ENCODE data around the gene SEMA3F.

The SEMA3F gene

DNA sequence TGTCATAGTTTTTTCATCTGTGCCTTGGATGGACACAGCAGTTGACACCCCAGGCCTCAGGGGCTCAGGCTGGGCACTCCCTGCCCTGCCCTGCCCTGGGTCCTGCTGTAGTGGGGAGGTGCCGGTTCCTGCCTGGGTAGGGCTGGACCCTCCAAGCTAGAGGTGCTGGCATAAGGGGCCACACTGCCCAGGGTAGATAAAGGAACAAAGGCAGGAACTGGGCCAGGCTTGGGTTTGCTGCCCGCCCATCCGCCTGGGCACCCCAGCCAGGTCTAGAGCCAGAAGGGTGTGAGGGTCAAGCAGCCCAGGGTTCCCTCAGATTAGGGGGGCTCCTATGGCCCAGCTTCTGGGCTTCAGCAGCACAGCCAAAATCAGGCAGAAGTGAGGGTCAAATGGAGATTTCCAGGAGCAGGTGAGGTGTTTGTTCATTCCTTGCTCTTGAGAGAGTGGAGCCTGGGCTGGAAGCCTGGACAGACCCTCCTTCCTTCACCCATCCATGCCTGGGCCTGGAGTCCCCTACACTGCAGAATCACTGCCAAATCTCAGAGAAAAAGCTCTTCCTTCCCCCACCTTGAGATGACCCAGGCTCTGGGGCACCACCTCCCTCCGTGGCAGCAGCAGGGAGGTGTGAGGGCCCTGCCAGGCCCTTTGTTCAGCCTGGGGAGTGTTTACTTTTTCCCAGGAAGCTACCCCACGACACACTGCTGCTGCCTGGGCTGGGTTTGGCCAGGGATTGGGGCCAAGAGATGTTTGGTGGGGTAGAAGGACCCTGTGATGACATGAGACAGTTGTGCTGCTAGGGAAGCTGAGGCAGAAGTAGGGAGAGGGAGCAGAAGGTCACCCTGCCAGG is 7.1 kb downstream of the SEMA3F start:
- H4K20me1 ChIP-seq (ENCODE audit: insufficient read depth, low read length): no peaks in the 10 kb centered on the region
- H3K9me2 ChIP-seq (replicated peaks; ENCODE audit: insufficient read depth, low read length): no peaks in the 10 kb centered on the region
- H3F3A ChIP-seq (ENCODE audit: insufficient read depth, low read length): no peaks in the 10 kb centered on the region
- H3K4me1 ChIP-seq (ENCODE audit: low read length): no peaks in the 10 kb centered on the region
- no peak overlapping the region for H3K27ac ChIP-seq (ENCODE audit: low read length)
- no peak for DNase-seq
- no peaks in the 10 kb centered on the region for H3K36me3 ChIP-seq (replicated peaks; ENCODE audit: insufficient read depth, low read length)
- no peak overlapping the region for H3K4me2 ChIP-seq (ENCODE audit: low read depth, low read length)
- H3K27me3 ChIP-seq (replicated peaks; ENCODE audit: insufficient read depth, low read length): peaks cover 83% of the 10 kb centered on the region
- H3K4me3 ChIP-seq (ENCODE audit: low read length): no peak overlapping the region
- no peak overlapping the region for H2AFZ ChIP-seq (ENCODE audit: low read length)
- no peak overlapping the region for H3K9ac ChIP-seq (ENCODE audit: low read length)
- TF ChIP-seq, protein P1, sequence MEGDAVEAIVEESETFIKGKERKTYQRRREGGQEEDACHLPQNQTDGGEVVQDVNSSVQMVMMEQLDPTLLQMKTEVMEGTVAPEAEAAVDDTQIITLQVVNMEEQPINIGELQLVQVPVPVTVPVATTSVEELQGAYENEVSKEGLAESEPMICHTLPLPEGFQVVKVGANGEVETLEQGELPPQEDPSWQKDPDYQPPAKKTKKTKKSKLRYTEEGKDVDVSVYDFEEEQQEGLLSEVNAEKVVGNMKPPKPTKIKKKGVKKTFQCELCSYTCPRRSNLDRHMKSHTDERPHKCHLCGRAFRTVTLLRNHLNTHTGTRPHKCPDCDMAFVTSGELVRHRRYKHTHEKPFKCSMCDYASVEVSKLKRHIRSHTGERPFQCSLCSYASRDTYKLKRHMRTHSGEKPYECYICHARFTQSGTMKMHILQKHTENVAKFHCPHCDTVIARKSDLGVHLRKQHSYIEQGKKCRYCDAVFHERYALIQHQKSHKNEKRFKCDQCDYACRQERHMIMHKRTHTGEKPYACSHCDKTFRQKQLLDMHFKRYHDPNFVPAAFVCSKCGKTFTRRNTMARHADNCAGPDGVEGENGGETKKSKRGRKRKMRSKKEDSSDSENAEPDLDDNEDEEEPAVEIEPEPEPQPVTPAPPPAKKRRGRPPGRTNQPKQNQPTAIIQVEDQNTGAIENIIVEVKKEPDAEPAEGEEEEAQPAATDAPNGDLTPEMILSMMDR (IDR thresholded peaks at IDR 0.05; ENCODE audit: low read length): no peak
- no peak for TF ChIP-seq EZH2phosphoT487 (IDR thresholded peaks at IDR 0.05; ENCODE audit: low read length)
- TF ChIP-seq EZH2 (optimal IDR thresholded peaks at IDR 0.05; ENCODE audit: low read depth, low read length): no peak
- no peaks in the 10 kb centered on the region for H3K79me2 ChIP-seq (ENCODE audit: low read length)
- H3K9me3 ChIP-seq (replicated peaks; ENCODE audit: insufficient read depth, low read length): no peaks in the 10 kb centered on the region

DNA sequence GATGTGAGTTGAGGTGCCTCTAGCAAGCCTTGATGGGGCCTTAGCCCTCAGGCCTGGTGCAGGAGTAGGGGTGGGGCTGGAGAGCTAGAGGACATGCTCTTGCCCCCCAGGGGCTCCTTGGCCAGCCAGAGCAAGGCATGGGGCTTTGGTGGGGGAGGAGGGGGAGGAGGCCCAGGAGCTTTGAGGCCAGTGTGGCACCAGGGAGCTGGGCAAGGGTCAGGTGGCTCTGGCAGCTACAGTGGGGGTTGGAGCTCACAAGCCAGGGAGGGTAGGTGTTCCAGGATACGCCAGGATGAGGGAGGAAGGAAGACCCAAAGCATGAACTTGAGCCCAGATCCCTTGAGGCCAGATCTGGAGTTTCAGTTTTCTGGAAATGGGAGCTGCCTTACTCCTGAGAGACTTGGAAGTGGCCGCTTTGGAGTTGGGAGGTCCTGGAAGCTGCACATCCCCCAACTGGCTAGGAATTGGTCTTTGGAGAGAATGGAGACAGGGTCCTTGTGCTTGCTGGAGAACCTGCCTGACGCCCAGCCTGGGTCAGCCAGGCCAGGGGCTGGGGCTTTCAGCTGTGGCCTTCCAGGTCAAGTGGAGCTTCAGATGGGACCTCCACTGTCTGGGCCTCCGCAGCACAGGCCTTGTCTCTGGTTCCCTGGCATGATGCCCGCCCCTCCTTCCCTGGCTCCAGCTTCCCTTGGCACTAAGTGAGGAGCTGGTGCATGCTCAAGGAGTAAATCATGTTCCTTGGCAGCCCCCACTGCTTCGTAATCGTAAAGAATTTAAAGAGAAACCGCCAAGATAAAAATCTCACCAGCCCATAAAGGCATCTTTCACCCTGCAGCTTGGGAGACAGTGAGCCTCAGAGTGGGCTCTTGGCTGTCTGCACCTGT is 8.7 kb downstream of the SEMA3F start:
- no peaks in the 10 kb centered on the region for H4K20me1 ChIP-seq (ENCODE audit: insufficient read depth, low read length)
- H3F3A ChIP-seq (ENCODE audit: insufficient read depth, low read length): no peaks in the 10 kb centered on the region
- no peak overlapping the region for H3K9ac ChIP-seq (ENCODE audit: low read length)
- DNase-seq: no peak
- H3K4me3 ChIP-seq (ENCODE audit: low read length): no peak overlapping the region
- no peaks in the 10 kb centered on the region for H3K9me2 ChIP-seq (replicated peaks; ENCODE audit: insufficient read depth, low read length)
- TF ChIP-seq, protein P1 (IDR thresholded peaks at IDR 0.05; ENCODE audit: low read length): no peak
- TF ChIP-seq EZH2phosphoT487 (IDR thresholded peaks at IDR 0.05; ENCODE audit: low read length) (no peak), EZH2 (optimal IDR thresholded peaks at IDR 0.05; ENCODE audit: low read depth, low read length) (no peak)
- no peaks in the 10 kb centered on the region for H3K36me3 ChIP-seq (replicated peaks; ENCODE audit: insufficient read depth, low read length)
- no peaks in the 10 kb centered on the region for H3K9me3 ChIP-seq (replicated peaks; ENCODE audit: insufficient read depth, low read length)
- no peak overlapping the region for H3K4me2 ChIP-seq (ENCODE audit: low read depth, low read length)
- peaks cover 75% of the 10 kb centered on the region for H3K27me3 ChIP-seq (replicated peaks; ENCODE audit: insufficient read depth, low read length)
- no peaks in the 10 kb centered on the region for H3K79me2 ChIP-seq (ENCODE audit: low read length)
- H3K4me1 ChIP-seq (ENCODE audit: low read length): no peaks in the 10 kb centered on the region
- H3K27ac ChIP-seq (ENCODE audit: low read length): no peak overlapping the region
- no peak overlapping the region for H2AFZ ChIP-seq (ENCODE audit: low read length)

DNA sequence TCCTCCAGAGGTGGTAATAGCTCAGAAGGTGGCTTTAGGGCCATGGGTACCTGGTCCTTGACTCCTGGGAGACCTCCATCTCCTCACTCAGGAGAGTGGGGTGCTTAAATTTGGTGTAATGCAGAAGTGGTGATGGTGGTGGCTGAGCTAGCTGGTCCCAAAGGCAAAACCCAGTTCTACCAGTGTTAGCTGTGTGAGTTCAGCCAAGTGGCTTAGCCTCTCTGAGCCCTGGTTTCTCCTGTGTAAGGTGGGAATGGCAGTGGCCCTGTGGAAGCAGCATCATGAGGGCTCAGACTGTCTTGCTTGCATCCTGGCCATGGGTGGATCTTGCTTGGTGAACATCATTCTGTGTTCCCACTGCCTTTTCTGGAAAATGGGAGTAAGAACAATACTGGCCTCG is 9.4 kb downstream of the SEMA3F start:
- Histone ChIP-seq H3K4me2 (ENCODE audit: low read depth, low read length) (no peak overlapping the region), H3K9me2 (replicated peaks; ENCODE audit: insufficient read depth, low read length) (no peaks in the 10 kb centered on the region), H3K9ac (ENCODE audit: low read length) (no peak overlapping the region), H3K36me3 (replicated peaks; ENCODE audit: insufficient read depth, low read length) (no peaks in the 10 kb centered on the region), H3F3A (ENCODE audit: insufficient read depth, low read length) (no peaks in the 10 kb centered on the region), H2AFZ (ENCODE audit: low read length) (no peak overlapping the region), H3K27me3 (replicated peaks; ENCODE audit: insufficient read depth, low read length) (peaks cover 75% of the 10 kb centered on the region), H3K79me2 (ENCODE audit: low read length) (no peaks in the 10 kb centered on the region), H3K4me1 (ENCODE audit: low read length) (no peaks in the 10 kb centered on the region), H3K9me3 (replicated peaks; ENCODE audit: insufficient read depth, low read length) (no peaks in the 10 kb centered on the region), H4K20me1 (ENCODE audit: insufficient read depth, low read length) (no peaks in the 10 kb centered on the region), H3K27ac (ENCODE audit: low read length) (no peak overlapping the region), H3K4me3 (ENCODE audit: low read length) (no peak overlapping the region)
- DNase-seq: no peak
- TF ChIP-seq EZH2 (optimal IDR thresholded peaks at IDR 0.05; ENCODE audit: low read depth, low read length) (no peak), EZH2phosphoT487 (IDR thresholded peaks at IDR 0.05; ENCODE audit: low read length) (no peak)
- TF ChIP-seq, protein P1 (IDR thresholded peaks at IDR 0.05; ENCODE audit: low read length): no peak
